ENCODE measurements around the gene MYO9A. TPM values are rescaled to one million over a fixed set of nuclear protein-coding genes. Genes with fewer than 3 reads are reported as not detected.
"Not testable (repeated sequence)": the region's sequence is repeated elsewhere in the genome, so short reads cannot be mapped to it uniquely, and the experiment has no call there.

MYO9A gene
- total RNA-seq, 1 donor, result 59.0 TPM

GRCh38 chr15:72112116-72112515 lies 5.8 kb downstream of the MYO9A start:
- DNase-seq (ENCODE audit: insufficient read length, low spot score, missing footprints), result no peak
- Histone ChIP-seq H2AFZ (ENCODE audit: low read length) (no peak overlapping the region), H3K27me3 (ENCODE audit: insufficient read depth, low read length) (no peaks in the 10 kb centered on the region), H3K4me2 (ENCODE audit: insufficient read depth, low read length) (no peak overlapping the region), H3K36me3 (ENCODE audit: insufficient read depth, low read length) (no peaks in the 10 kb centered on the region), H4K20me1 (ENCODE audit: insufficient read depth, low read length) (peaks cover 43% of the 10 kb centered on the region), H3K4me3 (ENCODE audit: insufficient read depth, low read length) (no peak overlapping the region), H3K4me1 (ENCODE audit: insufficient read depth, low read length) (peaks cover 10% of the 10 kb centered on the region), H3K9me3 (ENCODE audit: low read depth, low read length) (no peaks in the 10 kb centered on the region), H3K27ac (ENCODE audit: low read depth, low read length) (no peak overlapping the region), H3K79me2 (ENCODE audit: insufficient read depth, low read length) (peaks cover 93% of the 10 kb centered on the region)
- TF ChIP-seq CTCF (IDR thresholded peaks at IDR 0.05; ENCODE audit: extremely low read depth, low read depth, low read length), result no peak

- H3K4me2 ChIP-seq (ENCODE audit: insufficient read depth, low read length), result no peak overlapping the region
- H3K4me3 ChIP-seq (ENCODE audit: insufficient read depth, low read length), result no peak overlapping the region
- no peak overlapping the region for H3K27ac ChIP-seq (ENCODE audit: low read depth, low read length)
- H3K27me3 ChIP-seq (ENCODE audit: insufficient read depth, low read length), result no peaks in the 10 kb centered on the region
- no peak for DNase-seq (ENCODE audit: insufficient read length, low spot score, missing footprints)
- H4K20me1 ChIP-seq (ENCODE audit: insufficient read depth, low read length), result peaks cover 43% of the 10 kb centered on the region
- no peaks in the 10 kb centered on the region for H3K9me3 ChIP-seq (ENCODE audit: low read depth, low read length)
- peaks cover 10% of the 10 kb centered on the region for H3K4me1 ChIP-seq (ENCODE audit: insufficient read depth, low read length)
- H3K79me2 ChIP-seq (ENCODE audit: insufficient read depth, low read length), result peaks cover 88% of the 10 kb centered on the region
- H3K36me3 ChIP-seq (ENCODE audit: insufficient read depth, low read length), result no peaks in the 10 kb centered on the region
- no peak overlapping the region for H2AFZ ChIP-seq (ENCODE audit: low read length)
- no peak for TF ChIP-seq CTCF (IDR thresholded peaks at IDR 0.05; ENCODE audit: extremely low read depth, low read depth, low read length)
Measured at GRCh38 chr15:72110355-72110754, 7.6 kb downstream of the MYO9A start.

DNA sequence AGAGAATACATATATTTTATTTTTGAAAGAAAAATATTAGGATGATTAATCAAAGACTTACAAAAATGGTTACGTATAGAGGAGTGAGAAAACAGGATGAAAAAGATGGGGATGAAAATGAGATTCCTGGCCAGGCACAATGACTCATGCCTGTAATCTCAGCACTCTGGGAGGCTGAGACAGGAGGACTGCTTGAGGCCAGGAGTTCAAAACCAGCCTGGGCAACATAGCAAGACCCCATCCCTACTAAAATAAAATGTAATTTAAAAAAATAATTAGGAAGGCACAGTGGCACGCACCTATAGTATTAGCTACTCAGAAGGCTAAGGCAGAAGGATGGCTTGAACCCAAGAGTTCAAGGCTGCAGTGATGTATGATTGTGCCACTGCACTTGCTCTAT lies 11.9 kb downstream of the MYO9A start:
- no peak overlapping the region for H2AFZ ChIP-seq (ENCODE audit: low read length)
- no peak overlapping the region for H3K4me2 ChIP-seq (ENCODE audit: insufficient read depth, low read length)
- peaks cover 43% of the 10 kb centered on the region for H4K20me1 ChIP-seq (ENCODE audit: insufficient read depth, low read length)
- no peak for DNase-seq (ENCODE audit: insufficient read length, low spot score, missing footprints)
- H3K4me1 ChIP-seq (ENCODE audit: insufficient read depth, low read length), result peaks cover 5% of the 10 kb centered on the region
- H3K27ac ChIP-seq (ENCODE audit: low read depth, low read length), result no peak overlapping the region
- no peaks in the 10 kb centered on the region for H3K36me3 ChIP-seq (ENCODE audit: insufficient read depth, low read length)
- H3K9me3 ChIP-seq (ENCODE audit: low read depth, low read length), result no peaks in the 10 kb centered on the region
- H3K79me2 ChIP-seq (ENCODE audit: insufficient read depth, low read length), result peaks cover 67% of the 10 kb centered on the region
- no peak overlapping the region for H3K4me3 ChIP-seq (ENCODE audit: insufficient read depth, low read length)
- H3K27me3 ChIP-seq (ENCODE audit: insufficient read depth, low read length), result no peaks in the 10 kb centered on the region
- TF ChIP-seq CTCF (IDR thresholded peaks at IDR 0.05; ENCODE audit: extremely low read depth, low read depth, low read length), result no peak

GRCh38 chr15:72105111-72105510 lies 12.8 kb downstream of the MYO9A start:
- DNase-seq (ENCODE audit: insufficient read length, low spot score, missing footprints), result no peak
- H3K9me3 ChIP-seq (ENCODE audit: low read depth, low read length), result no peaks in the 10 kb centered on the region
- peaks cover 39% of the 10 kb centered on the region for H4K20me1 ChIP-seq (ENCODE audit: insufficient read depth, low read length)
- TF ChIP-seq CTCF (IDR thresholded peaks at IDR 0.05; ENCODE audit: extremely low read depth, low read depth, low read length), result no peak
- H3K4me2 ChIP-seq (ENCODE audit: insufficient read depth, low read length), result no peak overlapping the region
- H3K27me3 ChIP-seq (ENCODE audit: insufficient read depth, low read length), result no peaks in the 10 kb centered on the region
- peaks cover 5% of the 10 kb centered on the region for H3K4me1 ChIP-seq (ENCODE audit: insufficient read depth, low read length)
- H3K4me3 ChIP-seq (ENCODE audit: insufficient read depth, low read length), result no peak overlapping the region
- H3K36me3 ChIP-seq (ENCODE audit: insufficient read depth, low read length), result no peaks in the 10 kb centered on the region
- H3K27ac ChIP-seq (ENCODE audit: low read depth, low read length), result no peak overlapping the region
- H3K79me2 ChIP-seq (ENCODE audit: insufficient read depth, low read length), result peaks cover 61% of the 10 kb centered on the region
- no peak overlapping the region for H2AFZ ChIP-seq (ENCODE audit: low read length)

- not testable (repeated sequence) for H3K4me2 ChIP-seq (ENCODE audit: insufficient read depth, low read length); DNase-seq (ENCODE audit: insufficient read length, low spot score, missing footprints); H2AFZ ChIP-seq (ENCODE audit: low read length); H3K27ac ChIP-seq (ENCODE audit: low read depth, low read length); H3K27me3 ChIP-seq (ENCODE audit: insufficient read depth, low read length); H3K4me3 ChIP-seq (ENCODE audit: insufficient read depth, low read length); H3K36me3 ChIP-seq (ENCODE audit: insufficient read depth, low read length); H3K9me3 ChIP-seq (ENCODE audit: low read depth, low read length); H3K4me1 ChIP-seq (ENCODE audit: insufficient read depth, low read length)
- peaks cover 49% of the 10 kb centered on the region for H3K79me2 ChIP-seq (ENCODE audit: insufficient read depth, low read length)
- peaks cover 26% of the 10 kb centered on the region for H4K20me1 ChIP-seq (ENCODE audit: insufficient read depth, low read length)
Measured at GRCh38 chr15:72100551-72100950, 17.4 kb downstream of the MYO9A start.
